RWPE2 (cell line): ENCODE data around the gene ACBD5.

Experiments
- ATAC-seq: fragments of 200-7000 bp; cut with Tn5 transposase; 3 replicates; pipeline ENCODE4 v1.9.1; 2021; ENCODE audit warnings: low read depth
- DNase-seq: peaks from one replicate; pipeline ENCODE4 v3.0.0-alpha.2; 2020; ENCODE audit warnings: low spot score
- H3K27ac ChIP-seq: fragments of 450-650 bp; 2 replicates; pipeline ENCODE4 v1.5.1; 2017; ENCODE audit warnings: mild to moderate bottlenecking; ENCODE audit not compliant: poor library complexity, severe bottlenecking
- H3K27me3 ChIP-seq: fragments of 250-450 bp; sonication (Bioruptor Pico); 2 replicates; pipeline ENCODE4 v1.5.1; 2021; ENCODE audit warnings: mild to moderate bottlenecking, moderate library complexity; ENCODE audit not compliant: insufficient read depth, poor library complexity, severe bottlenecking
- H3K36me3 ChIP-seq: fragments of 250-450 bp; sonication (Bioruptor Pico); 2 replicates; pipeline ENCODE4 v1.5.1; 2020; ENCODE audit warnings: low read depth, mild to moderate bottlenecking, moderate library complexity
- H3K4me1 ChIP-seq: fragments of 250-450 bp; sonication (Bioruptor Pico); 2 replicates; pipeline ENCODE4 v1.5.1; 2021; ENCODE audit warnings: mild to moderate bottlenecking, moderate library complexity; ENCODE audit not compliant: insufficient read depth, poor library complexity, severe bottlenecking
- H3K4me3 ChIP-seq: fragments of 250-450 bp; sonication (Bioruptor Pico); 2 replicates; pipeline ENCODE4 v1.5.1; 2021; ENCODE audit warnings: mild to moderate bottlenecking, moderate library complexity; ENCODE audit not compliant: severe bottlenecking
- H3K9me3 ChIP-seq: fragments of 250-450 bp; sonication (Bioruptor Pico); 2 replicates; pipeline ENCODE4 v1.5.1; 2021; ENCODE audit warnings: mild to moderate bottlenecking, moderate library complexity; ENCODE audit not compliant: severe bottlenecking
- CTCF ChIP-seq: fragments of 450-650 bp; IDR thresholded peaks from one replicate; pipeline ENCODE4 v1.5.1; 2017; ENCODE audit warnings: mild to moderate bottlenecking, moderate library complexity; ENCODE audit not compliant: poor library complexity, severe bottlenecking

Gene ACBD5

DNA sequence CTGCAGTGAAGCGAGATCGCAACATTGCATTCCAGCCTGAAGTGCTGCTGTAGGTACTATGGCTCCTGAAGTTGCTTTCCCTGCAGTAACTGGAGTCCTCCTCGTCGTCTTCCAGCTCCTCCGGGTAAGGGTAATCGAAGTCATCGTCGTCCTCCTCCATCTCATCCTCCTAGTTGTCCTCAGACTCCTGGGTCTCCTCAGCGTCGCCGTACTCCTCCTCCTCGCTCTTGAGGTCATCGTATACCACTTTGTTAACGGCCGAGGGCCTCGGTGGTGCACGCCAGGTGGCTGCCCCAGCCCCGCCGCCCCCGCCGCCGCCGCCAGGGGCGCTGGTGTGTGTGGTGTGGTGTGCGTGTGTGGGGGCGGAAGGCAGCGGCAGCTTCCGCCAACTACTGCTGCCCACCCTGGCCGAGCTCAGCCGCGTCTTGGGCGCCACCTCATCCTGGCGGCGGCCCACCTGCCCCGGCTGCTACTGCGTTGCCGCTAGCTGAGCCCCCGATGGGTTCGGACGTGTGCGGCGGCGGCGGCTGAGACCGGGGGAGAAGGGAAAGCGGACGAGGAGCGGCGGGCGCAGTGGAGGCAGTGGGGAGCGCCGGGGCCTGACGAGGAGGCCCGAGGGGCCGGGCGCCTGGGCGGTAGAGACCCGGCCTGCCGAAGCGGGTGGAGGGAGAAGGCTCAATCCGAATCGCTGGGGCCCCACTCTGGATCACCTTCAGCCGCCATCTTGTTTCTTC, 11.8 kb upstream of the ACBD5 start:
- Histone ChIP-seq H3K36me3 (no peaks in the 10 kb centered on the region), H3K9me3 (no peaks in the 10 kb centered on the region), H3K27ac (no peak overlapping the region), H3K4me1 (no peaks in the 10 kb centered on the region), H3K27me3 (peaks cover under 1% of the 10 kb centered on the region), H3K4me3 (peak overlapping the region; percentile 39)
- peak; percentile 69 for TF ChIP-seq CTCF
- ATAC-seq (peak; percentile 93), DNase-seq (no peak)

GRCh38 chr10:27251554-27251953, 11.0 kb upstream of the ACBD5 start:
- H3K4me3 ChIP-seq = no peak overlapping the region
- no peaks in the 10 kb centered on the region for H3K4me1 ChIP-seq
- no peaks in the 10 kb centered on the region for H3K27me3 ChIP-seq
- no peak for TF ChIP-seq CTCF
- ATAC-seq (no peak), DNase-seq (no peak)
- H3K27ac ChIP-seq = no peak overlapping the region
- H3K9me3 ChIP-seq = no peaks in the 10 kb centered on the region
- H3K36me3 ChIP-seq = no peaks in the 10 kb centered on the region

- peaks cover 7% of the 10 kb centered on the region for H3K4me1 ChIP-seq
- no peaks in the 10 kb centered on the region for H3K9me3 ChIP-seq
- no peak for ATAC-seq
Measured at GRCh38 chr10:27248215-27248614, 7.6 kb upstream of the ACBD5 start.

DNA sequence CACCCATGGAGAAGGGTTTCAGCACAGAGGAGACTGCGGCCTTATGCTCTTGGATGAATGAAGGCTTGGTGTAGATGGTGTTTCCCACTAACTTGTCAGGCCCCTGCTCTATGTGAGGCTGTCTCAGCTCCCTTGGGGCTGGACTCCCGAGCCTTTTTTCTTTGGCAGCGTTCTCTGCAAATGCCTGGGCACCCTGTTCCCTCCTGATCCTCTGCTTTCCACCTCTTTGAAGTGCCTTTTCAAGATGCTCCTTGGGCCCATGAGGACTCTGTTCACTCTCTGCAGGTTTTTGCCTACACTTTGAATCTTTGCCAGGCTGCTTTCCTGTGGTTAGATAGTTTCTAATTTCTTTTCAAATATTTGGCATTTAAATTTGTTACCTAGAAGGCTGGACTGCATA, 6.8 kb upstream of the ACBD5 start:
- ATAC-seq (no peak), DNase-seq (no peak)
- no peak for TF ChIP-seq CTCF
- H3K4me3 ChIP-seq = no peak overlapping the region
- H3K36me3 ChIP-seq = no peaks in the 10 kb centered on the region
- no peak overlapping the region for H3K27ac ChIP-seq
- no peaks in the 10 kb centered on the region for H3K9me3 ChIP-seq
- H3K27me3 ChIP-seq = no peaks in the 10 kb centered on the region
- peaks cover 7% of the 10 kb centered on the region for H3K4me1 ChIP-seq

More at GRCh38 chr10:27248215-27248614, 7.6 kb upstream of the ACBD5 start:
- no peak overlapping the region for H3K27ac ChIP-seq
- no peak for TF ChIP-seq CTCF
- no peak for DNase-seq
- no peaks in the 10 kb centered on the region for H3K27me3 ChIP-seq
- H3K4me3 ChIP-seq = no peak overlapping the region
- no peaks in the 10 kb centered on the region for H3K36me3 ChIP-seq

- Histone ChIP-seq H3K4me1 (peaks cover 7% of the 10 kb centered on the region), H3K4me3 (no peak overlapping the region), H3K27ac (no peak overlapping the region), H3K36me3 (no peaks in the 10 kb centered on the region), H3K27me3 (no peaks in the 10 kb centered on the region), H3K9me3 (no peaks in the 10 kb centered on the region)
- ATAC-seq (no peak), DNase-seq (no peak)
- TF ChIP-seq CTCF = no peak
Measured at GRCh38 chr10:27247006-27247405, 6.4 kb upstream of the ACBD5 start.
